Fibroblast of lung (primary cell): ENCODE results near the gene GNG7. TPM values are rescaled to one million over a fixed set of nuclear protein-coding genes. Genes with fewer than 3 reads are reported as not detected.

ENCODE experiments used
- DNase-seq, 2 donors: peaks; one replicate each; pipeline versions ENCODE4 v3.0.0 to v3.0.0-alpha.2; 2010; ENCODE audit warnings: low read depth in 2 of 2
- H2AFZ ChIP-seq: 2 replicates; pipeline ENCODE4 v1.5.1; 2012; ENCODE audit warnings: low read length, control low read depth, inconsistent platforms
- H3K27ac ChIP-seq: 2 replicates; pipeline ENCODE4 v1.5.1; 2011; ENCODE audit warnings: low read length, control low read depth; ENCODE audit not compliant: insufficient read depth
- H3K27me3 ChIP-seq: 2 replicates; pipeline ENCODE4 v1.5.1; 2011; ENCODE audit warnings: mild to moderate bottlenecking, low read length; ENCODE audit not compliant: control insufficient read depth, insufficient read depth
- H3K36me3 ChIP-seq: 2 replicates; pipeline ENCODE4 v1.5.1; 2011; ENCODE audit warnings: low read length; ENCODE audit not compliant: control insufficient read depth, insufficient read depth
- H3K4me1 ChIP-seq: 2 replicates; pipeline ENCODE4 v1.5.1; 2011; ENCODE audit warnings: low read length; ENCODE audit not compliant: control insufficient read depth, insufficient read depth; ENCODE audit errors: extremely low read depth
- H3K4me2 ChIP-seq: 2 replicates; pipeline ENCODE4 v1.5.1; 2011; ENCODE audit warnings: low read length, control low read depth; ENCODE audit not compliant: insufficient read depth; ENCODE audit errors: extremely low read depth
- H3K4me3 ChIP-seq, 4 experiments: fragments of 200-600 bp in 1 of 4; sonication (generic) in 1 of 4; replicated peaks in 1 of 4; 2 replicates each; pipeline ENCODE4 v1.5.1; 2011 to 2016; ENCODE audit warnings: low read length in 4 of 4, low read depth in 3 of 4, mild to moderate bottlenecking in 3 of 4, control low read depth in 2 of 4, inconsistent platforms in 1 of 4, mixed read lengths in 1 of 4; ENCODE audit not compliant: insufficient read depth in 1 of 4; ENCODE audit errors: control extremely low read depth in 1 of 4
- H3K79me2 ChIP-seq: 2 replicates; pipeline ENCODE4 v1.5.1; 2012; ENCODE audit warnings: mild to moderate bottlenecking, low read length, inconsistent platforms; ENCODE audit not compliant: control insufficient read depth, insufficient read depth
- H3K9ac ChIP-seq: 2 replicates; pipeline ENCODE4 v1.5.1; 2011; ENCODE audit warnings: mild to moderate bottlenecking, low read length, control low read depth; ENCODE audit not compliant: insufficient read depth
- H3K9me3 ChIP-seq: 2 replicates; pipeline ENCODE4 v1.5.1; 2012; ENCODE audit warnings: low read depth, low read length; ENCODE audit not compliant: control insufficient read depth, insufficient read depth
- H4K20me1 ChIP-seq: 2 replicates; pipeline ENCODE4 v1.5.1; 2011; ENCODE audit warnings: low read length; ENCODE audit not compliant: control insufficient read depth, insufficient read depth; ENCODE audit errors: extremely low read depth
- EZH2 ChIP-seq: IDR thresholded peaks from 2 replicates; pipeline ENCODE4 v1.5.1; 2012; ENCODE audit warnings: low read length, control low read depth, mild to moderate bottlenecking; ENCODE audit errors: missing control alignments
- polyA plus RNA-seq, 2 donors: library from polyadenylated mRNA; depleted of rRNA in 1 of 2; stranded (reverse) in 1 of 2; unstranded in 1 of 2; fragments of >200 nt; gene quantifications; 2 replicates each; pipeline ENCODE4 v1.2.1, GENCODE V29; 2011 to 2012; ENCODE audit warnings: missing spikeins in 1 of 2
- total RNA-seq: library from RNA; depleted of rRNA; stranded (reverse); fragments of >200 nt; gene quantifications from 2 replicates; pipeline ENCODE4 v1.2.1, GENCODE V29; 2014
- TF ChIP-seq, protein P1 (sequence below), 2 donors: IDR thresholded peaks in 1 of 2; conservative IDR thresholded peaks in 1 of 2; 1 replicate in 1 of 2; 2 replicates in 1 of 2; pipeline ENCODE4 v1.5.1; 2011 to 2012; ENCODE audit warnings: low read length in 2 of 2, control low read depth in 1 of 2, inconsistent platforms in 1 of 2, low read depth in 1 of 2, mild to moderate bottlenecking in 1 of 2

Gene GNG7
- total and polyA plus RNA-seq, 2 donors (not counting 1 experiment from before 2014, with no cell fraction given): 0.27 to 0.83 TPM

GRCh38 chr19:2575734-2576481, 126.6 kb downstream of the GNG7 start:
- Histone ChIP-seq H3K4me1 (peaks cover 23% of the 10 kb centered on the region), H3K27ac (peak overlapping the region; percentile 49), H2AFZ (no peak overlapping the region), H3K4me3 (no peak overlapping the region), H3K4me2 (no peak overlapping the region), H3K9me3 (no peaks in the 10 kb centered on the region), H3K27me3 (no peaks in the 10 kb centered on the region), H3K36me3 (no peaks in the 10 kb centered on the region), H4K20me1 (no peaks in the 10 kb centered on the region), H3K9ac (peak overlapping the region; percentile 48), H3K79me2 (no peaks in the 10 kb centered on the region)
- peak in 1 of 2 donors; percentile 91 for DNase-seq
- TF ChIP-seq, protein P1, sequence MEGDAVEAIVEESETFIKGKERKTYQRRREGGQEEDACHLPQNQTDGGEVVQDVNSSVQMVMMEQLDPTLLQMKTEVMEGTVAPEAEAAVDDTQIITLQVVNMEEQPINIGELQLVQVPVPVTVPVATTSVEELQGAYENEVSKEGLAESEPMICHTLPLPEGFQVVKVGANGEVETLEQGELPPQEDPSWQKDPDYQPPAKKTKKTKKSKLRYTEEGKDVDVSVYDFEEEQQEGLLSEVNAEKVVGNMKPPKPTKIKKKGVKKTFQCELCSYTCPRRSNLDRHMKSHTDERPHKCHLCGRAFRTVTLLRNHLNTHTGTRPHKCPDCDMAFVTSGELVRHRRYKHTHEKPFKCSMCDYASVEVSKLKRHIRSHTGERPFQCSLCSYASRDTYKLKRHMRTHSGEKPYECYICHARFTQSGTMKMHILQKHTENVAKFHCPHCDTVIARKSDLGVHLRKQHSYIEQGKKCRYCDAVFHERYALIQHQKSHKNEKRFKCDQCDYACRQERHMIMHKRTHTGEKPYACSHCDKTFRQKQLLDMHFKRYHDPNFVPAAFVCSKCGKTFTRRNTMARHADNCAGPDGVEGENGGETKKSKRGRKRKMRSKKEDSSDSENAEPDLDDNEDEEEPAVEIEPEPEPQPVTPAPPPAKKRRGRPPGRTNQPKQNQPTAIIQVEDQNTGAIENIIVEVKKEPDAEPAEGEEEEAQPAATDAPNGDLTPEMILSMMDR (conservative IDR thresholded peaks at IDR 0.05 in 1 of 2, IDR thresholded peaks at IDR 0.05 in 1 of 2; ENCODE audit: low read depth in 1 of 2, low read length in 2 of 2): no peak
- no peak for TF ChIP-seq EZH2

DNA sequence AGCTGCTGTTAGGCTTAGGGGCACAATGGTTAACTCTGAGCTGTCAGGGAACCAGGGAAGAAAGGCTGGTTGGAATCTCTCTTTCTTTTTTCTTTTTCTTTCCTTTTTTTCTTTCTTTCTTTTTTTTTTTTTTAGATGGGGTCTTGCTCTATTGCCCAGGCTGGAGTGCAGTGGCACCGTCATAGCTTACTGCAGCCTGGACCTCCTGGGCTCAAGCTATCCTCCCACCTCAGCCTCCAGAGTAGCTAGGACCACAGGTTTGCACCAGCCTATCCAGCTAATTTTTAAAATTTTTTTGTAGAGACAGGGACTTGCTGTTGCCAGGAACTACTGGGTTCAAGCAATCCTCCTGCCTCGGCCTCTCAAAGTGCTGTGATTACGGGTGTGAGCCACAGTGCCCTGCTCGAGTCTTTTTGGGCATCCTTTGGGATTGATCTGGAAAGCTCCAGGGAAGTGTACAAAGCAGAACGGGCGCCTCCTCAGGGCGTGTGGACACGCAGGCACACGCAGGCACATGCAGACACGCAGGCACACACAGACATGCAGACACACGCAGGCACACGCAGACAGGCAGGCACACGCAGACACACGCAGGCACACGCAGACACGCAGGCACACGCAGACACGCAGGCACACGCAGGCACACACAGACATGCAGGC, 127.4 kb downstream of the GNG7 start:
- TF ChIP-seq EZH2: no peak
- TF ChIP-seq, protein P1 (conservative IDR thresholded peaks at IDR 0.05 in 1 of 2, IDR thresholded peaks at IDR 0.05 in 1 of 2; ENCODE audit: low read depth in 1 of 2, low read length in 2 of 2): no peak
- DNase-seq: no peak
- H3K4me3 ChIP-seq: no peak overlapping the region
- no peak overlapping the region for H2AFZ ChIP-seq
- H3K4me1 ChIP-seq: peaks cover 23% of the 10 kb centered on the region
- H4K20me1 ChIP-seq: no peaks in the 10 kb centered on the region
- no peaks in the 10 kb centered on the region for H3K36me3 ChIP-seq
- H3K9me3 ChIP-seq: no peaks in the 10 kb centered on the region
- no peak overlapping the region for H3K27ac ChIP-seq
- H3K27me3 ChIP-seq: no peaks in the 10 kb centered on the region
- H3K4me2 ChIP-seq: no peak overlapping the region
- no peaks in the 10 kb centered on the region for H3K79me2 ChIP-seq
- no peak overlapping the region for H3K9ac ChIP-seq

- Histone ChIP-seq H2AFZ (no peak overlapping the region), H3K27me3 (no peaks in the 10 kb centered on the region), H3K4me2 (no peak overlapping the region), H3K4me3 (no peak overlapping the region), H3K36me3 (no peaks in the 10 kb centered on the region), H4K20me1 (no peaks in the 10 kb centered on the region), H3K9ac (no peak overlapping the region), H3K4me1 (peaks cover 20% of the 10 kb centered on the region), H3K79me2 (no peaks in the 10 kb centered on the region), H3K9me3 (no peaks in the 10 kb centered on the region), H3K27ac (no peak overlapping the region)
- no peak for DNase-seq
- TF ChIP-seq, protein P1 (conservative IDR thresholded peaks at IDR 0.05 in 1 of 2, IDR thresholded peaks at IDR 0.05 in 1 of 2; ENCODE audit: low read depth in 1 of 2, low read length in 2 of 2): no peak
- no peak for TF ChIP-seq EZH2
Measured at GRCh38 chr19:2574478-2574931, 128.0 kb downstream of the GNG7 start.
